ENCODE measurements around the gene C3orf22. TPM values are rescaled to one million over a fixed set of nuclear protein-coding genes. Genes with fewer than 3 reads are reported as not detected.

The C3orf22 gene
- total RNA-seq, 2 experiments from 2014 or later, result not detected

DNA sequence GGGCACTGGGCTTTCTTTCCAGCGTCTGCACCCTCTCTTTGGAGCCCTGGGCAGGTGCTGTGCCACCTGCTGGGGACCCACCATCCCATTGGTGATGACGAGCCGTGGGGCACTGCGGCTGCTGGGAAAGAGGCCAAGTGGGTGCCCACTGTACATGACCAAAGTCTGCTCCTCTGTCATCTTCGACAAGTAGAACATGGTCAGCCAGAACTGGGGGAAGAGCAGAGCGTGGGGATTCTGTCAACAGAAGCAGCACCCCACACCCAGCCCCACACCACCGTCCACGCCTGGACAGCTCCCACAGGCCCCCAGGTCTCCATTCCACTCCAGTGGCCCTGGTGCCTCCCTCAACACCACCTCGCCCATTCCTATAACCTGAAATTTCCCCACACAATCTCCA is 50.8 kb downstream of the C3orf22 start:
- H3K36me3 Mint-ChIP-seq (ENCODE audit: low read depth), result no peaks in the 10 kb centered on the region
- H3K27me3 ChIP-seq (ENCODE audit: control insufficient read depth in 1 of 2, insufficient read depth in 2 of 2, low read length in 2 of 2), result peaks cover 0 to 5% of the 10 kb centered on the region in 2 experiments
- H3K27me3 Mint-ChIP-seq, result no peaks in the 10 kb centered on the region
- H3K27ac ChIP-seq (ENCODE audit: low read depth in 1 of 2, low read length in 2 of 2), result no peak overlapping the region
- no peaks in the 10 kb centered on the region for H3K9me3 Mint-ChIP-seq
- H3K4me1 Mint-ChIP-seq (ENCODE audit: low read depth), result no peaks in the 10 kb centered on the region
- H3K27ac Mint-ChIP-seq, result no peak overlapping the region
- H3K4me1 ChIP-seq (ENCODE audit: insufficient read depth, low read length), result no peaks in the 10 kb centered on the region
- no peak for TF ChIP-seq CTCF (IDR thresholded peaks at IDR 0.05)
- ChIA-PET POLR2A (no interaction called here), CTCF (no interaction called here)
- no peaks in the 10 kb centered on the region for H3K9me3 ChIP-seq (ENCODE audit: control insufficient read depth in 1 of 2, insufficient read depth in 1 of 2, low read length in 2 of 2)
- intact Hi-C loops (cut with DNase I, micrococcal nuclease), result no loop called here
- H3K4me3 ChIP-seq (ENCODE audit: low read length), result no peak overlapping the region
- no peak for DNase-seq
- no peak overlapping the region for H3K4me3 Mint-ChIP-seq
- H3K36me3 ChIP-seq (ENCODE audit: insufficient read depth, low read length), result no peaks in the 10 kb centered on the region
- ATAC-seq (ENCODE audit: poor library complexity), result no peak

GRCh38 chr3:126503701-126504100 is 55.0 kb downstream of the C3orf22 start:
- no peaks in the 10 kb centered on the region for H3K9me3 Mint-ChIP-seq
- H3K27ac Mint-ChIP-seq, result no peak overlapping the region
- no peaks in the 10 kb centered on the region for H3K4me1 Mint-ChIP-seq (ENCODE audit: low read depth)
- ChIA-PET CTCF (no interaction called here), POLR2A (no interaction called here)
- H3K27me3 Mint-ChIP-seq, result no peaks in the 10 kb centered on the region
- TF ChIP-seq CTCF (IDR thresholded peaks at IDR 0.05), result no peak
- DNase-seq (no peak), ATAC-seq (ENCODE audit: poor library complexity) (no peak)
- H3K4me3 Mint-ChIP-seq, result no peak overlapping the region
- Histone ChIP-seq H3K27me3 (ENCODE audit: control insufficient read depth in 1 of 2, insufficient read depth in 2 of 2, low read length in 2 of 2) (peaks cover 0 to 5% of the 10 kb centered on the region in 2 experiments), H3K9me3 (ENCODE audit: control insufficient read depth in 1 of 2, insufficient read depth in 1 of 2, low read length in 2 of 2) (no peaks in the 10 kb centered on the region), H3K4me1 (ENCODE audit: insufficient read depth, low read length) (no peaks in the 10 kb centered on the region), H3K4me3 (ENCODE audit: low read length) (no peak overlapping the region), H3K36me3 (ENCODE audit: insufficient read depth, low read length) (no peaks in the 10 kb centered on the region), H3K27ac (ENCODE audit: low read depth in 1 of 2, low read length in 2 of 2) (no peak overlapping the region)
- intact Hi-C loops (cut with DNase I, micrococcal nuclease), result no loop called here
- H3K36me3 Mint-ChIP-seq (ENCODE audit: low read depth), result no peaks in the 10 kb centered on the region

- Mint-ChIP-seq H3K4me3 (no peak overlapping the region), H3K27ac (no peak overlapping the region), H3K9me3 (no peaks in the 10 kb centered on the region), H3K4me1 (ENCODE audit: low read depth) (no peaks in the 10 kb centered on the region), H3K36me3 (ENCODE audit: low read depth) (no peaks in the 10 kb centered on the region), H3K27me3 (no peaks in the 10 kb centered on the region)
- ATAC-seq (ENCODE audit: poor library complexity) (no peak), DNase-seq (no peak)
- intact Hi-C loops (cut with DNase I, micrococcal nuclease), result no loop called here
- no peak for TF ChIP-seq CTCF (IDR thresholded peaks at IDR 0.05)
- Histone ChIP-seq H3K4me1 (ENCODE audit: insufficient read depth, low read length) (no peaks in the 10 kb centered on the region), H3K4me3 (ENCODE audit: low read length) (no peak overlapping the region), H3K9me3 (ENCODE audit: control insufficient read depth in 1 of 2, insufficient read depth in 1 of 2, low read length in 2 of 2) (no peaks in the 10 kb centered on the region), H3K27me3 (ENCODE audit: control insufficient read depth in 1 of 2, insufficient read depth in 2 of 2, low read length in 2 of 2) (peaks cover 0 to 5% of the 10 kb centered on the region in 2 experiments), H3K36me3 (ENCODE audit: insufficient read depth, low read length) (no peaks in the 10 kb centered on the region), H3K27ac (ENCODE audit: low read depth in 1 of 2, low read length in 2 of 2) (no peak overlapping the region)
- ChIA-PET POLR2A (no interaction called here), CTCF (no interaction called here)
These were observed 56.1 kb downstream of the C3orf22 start for GRCh38 chr3:126502656-126503055.

All from CD4-positive, alpha-beta T cell (primary cell).